Aorta (tissue), 5 donors: ENCODE measurements around the gene EXOSC7. TPM values are rescaled to one million over a fixed set of nuclear protein-coding genes. Genes with fewer than 3 reads are reported as not detected.

Experiments
- ATAC-seq: fragments of 200-7000 bp; cut with Tn5 transposase; one replicate; pipeline ENCODE4 v1.9.1; 2022; ENCODE audit warnings: moderate library complexity; ENCODE audit not compliant: low FRiP score
- DNase-seq, 2 donors: peaks; one replicate each; pipeline ENCODE4 v3.0.0-alpha.2; 2020
- H3K27ac ChIP-seq, 2 donors: one replicate each; pipeline ENCODE4 v1.5.1; 2013; ENCODE audit warnings: low read length in 2 of 2, mild to moderate bottlenecking in 2 of 2, moderate library complexity in 2 of 2, control low read depth in 1 of 2, inconsistent platforms in 1 of 2, low read depth in 1 of 2
- H3K27me3 ChIP-seq, 2 donors: one replicate each; pipeline ENCODE4 v1.6.1; 2013; ENCODE audit warnings: control low read depth in 1 of 2, low read length in 1 of 2, mild to moderate bottlenecking in 1 of 2, moderate library complexity in 1 of 2; ENCODE audit not compliant: insufficient read depth in 2 of 2, control insufficient read depth in 1 of 2
- H3K36me3 ChIP-seq, 2 donors: one replicate each; pipeline ENCODE4 v1.6.1; 2013; ENCODE audit warnings: control low read depth in 1 of 2, low read length in 1 of 2, mild to moderate bottlenecking in 1 of 2; ENCODE audit not compliant: insufficient read depth in 2 of 2, control insufficient read depth in 1 of 2
- H3K4me1 ChIP-seq, 2 donors: one replicate each; pipeline ENCODE4 v1.6.1; 2013; ENCODE audit warnings: low read length in 2 of 2, control low read depth in 1 of 2, mild to moderate bottlenecking in 1 of 2, moderate library complexity in 1 of 2; ENCODE audit not compliant: insufficient read depth in 2 of 2, control insufficient read depth in 1 of 2
- H3K4me3 ChIP-seq, 2 donors: one replicate each; pipeline ENCODE4 v1.5.1; 2013; ENCODE audit warnings: low read length in 2 of 2, control low read depth in 1 of 2, mild to moderate bottlenecking in 1 of 2
- H3K9me3 ChIP-seq: one replicate; pipeline ENCODE4 v1.6.1; 2013; ENCODE audit warnings: mild to moderate bottlenecking, low read length; ENCODE audit not compliant: control insufficient read depth
- WGBS, 2 donors: extraction: QIAGEN DNeasy Blood & Tissue Kit; methylation state at CpG; one replicate each; pipeline ENCODE4 v1.1.7; 2013; 5-methylcytosine and 5-hydroxymethylcytosine counted together
- intact Hi-C, 2 donors: fragments of 100-400 bp; cut with DNase I; formaldehyde crosslinking; loops; one replicate each; pipeline versions ENCODE4 v1.14.2 to v1.15.0; 2022
- polyA plus RNA-seq, 2 donors: library from polyadenylated mRNA; stranded (reverse); fragments of 200-250 nt; gene quantifications; one replicate each; pipeline ENCODE4 v1.2.3, GENCODE V29; 2013
- total RNA-seq, 2 donors: library from RNA; stranded (reverse); fragmentation: NEBNext Ultra II Directional; extraction: Animal tissue kit (Norgen Biotek cat#: 25700); gene quantifications; one replicate each; pipeline ENCODE4 v1.2.1, GENCODE V29; 2021
- donor health status: healthy with polysubstance abuse.
- donor health status: Bipolar disorder and iron deficiency.
- donor health status: DM: no; HTN: no; CAD: no.
- donor health status: DM: no; HTN: no; CAD: no.
- donor health status: DM: yes; HTN: yes; CAD: no.

Gene EXOSC7
- total and polyA plus RNA-seq, 4 donors, result 15.8 to 31.2 (median 29.8) TPM

DNA sequence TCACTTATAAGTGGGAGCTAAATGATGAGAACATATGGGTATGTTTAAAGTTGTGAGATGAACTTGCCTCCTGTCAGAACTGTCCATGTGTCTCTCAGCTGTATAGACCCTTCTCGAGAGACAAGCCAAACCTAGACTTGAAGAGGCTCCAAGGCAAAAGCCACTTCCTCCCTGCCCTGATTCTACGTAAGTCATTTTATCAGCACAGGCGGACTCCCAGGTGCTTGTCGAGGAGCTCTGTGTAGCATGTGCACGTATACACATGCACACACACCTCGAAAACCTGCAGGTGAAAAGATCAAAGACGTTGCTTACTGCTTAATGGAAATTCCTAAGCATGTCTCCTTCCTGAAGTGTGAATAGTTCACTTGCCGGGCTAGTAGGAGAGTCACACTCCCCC lies 44.5 kb downstream of the EXOSC7 start:
- Histone ChIP-seq H3K36me3 (no peaks in the 10 kb centered on the region), H3K27me3 (no peaks in the 10 kb centered on the region), H3K9me3 (no peaks in the 10 kb centered on the region), H3K4me3 (no peak overlapping the region), H3K27ac (no peak overlapping the region), H3K4me1 (peaks cover 2 to 3% of the 10 kb centered on the region in 2 donors)
- WGBS, 2 donors, result 84 to 91% methylated on average over 8 of the region's 8 CpGs
- ATAC-seq, result no peak
- intact Hi-C loops, result no loop called here
- DNase-seq, result no peak

DNA sequence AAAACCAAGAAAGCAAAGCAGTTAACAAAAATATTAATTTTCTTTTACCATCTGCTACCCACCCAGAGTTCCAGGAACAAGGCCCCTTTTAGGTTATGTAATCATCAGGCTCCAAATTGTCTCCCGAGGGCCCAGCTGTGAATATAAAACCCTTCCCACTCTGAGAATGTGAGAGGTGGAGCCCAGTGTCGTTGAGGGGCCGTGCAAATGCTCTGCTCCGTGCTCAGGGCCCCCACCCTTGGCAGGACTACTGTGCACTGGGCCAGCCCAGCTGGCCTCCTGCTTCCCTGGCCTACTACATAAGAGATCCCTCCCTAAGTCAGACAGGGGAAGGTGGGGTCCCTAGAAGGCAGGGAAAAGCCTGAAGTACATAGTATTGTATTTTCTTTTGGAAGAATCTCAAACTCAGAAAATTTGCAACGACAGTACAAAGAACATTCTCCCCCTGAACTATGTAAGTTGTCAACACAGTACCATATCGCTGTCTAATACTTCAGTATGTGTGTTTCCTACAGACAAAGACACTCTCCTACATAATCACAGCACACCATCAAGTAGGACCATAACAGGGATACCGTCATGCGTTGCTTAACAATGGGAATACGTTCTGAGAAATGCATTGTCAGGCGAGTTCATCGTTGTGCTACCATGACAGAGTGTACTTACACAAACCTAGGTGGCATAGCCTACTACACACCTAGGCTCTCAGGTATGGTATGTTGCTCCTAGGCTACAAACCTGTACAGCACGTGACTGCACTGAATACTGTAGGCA lies 45.7 kb downstream of the EXOSC7 start:
- intact Hi-C loops, result no loop called here
- no peaks in the 10 kb centered on the region for H3K27me3 ChIP-seq
- H3K9me3 ChIP-seq, result no peaks in the 10 kb centered on the region
- H3K27ac ChIP-seq, result no peak overlapping the region
- peak in 1 of 2 donors; percentile 64 for DNase-seq
- no peaks in the 10 kb centered on the region for H3K36me3 ChIP-seq
- ATAC-seq, result peak; percentile 77
- 52 to 69% methylated on average over 12 of the region's 12 CpGs for WGBS, 2 donors
- H3K4me1 ChIP-seq, result peaks cover 3 to 4% of the 10 kb centered on the region in 2 donors
- no peak overlapping the region for H3K4me3 ChIP-seq

DNA sequence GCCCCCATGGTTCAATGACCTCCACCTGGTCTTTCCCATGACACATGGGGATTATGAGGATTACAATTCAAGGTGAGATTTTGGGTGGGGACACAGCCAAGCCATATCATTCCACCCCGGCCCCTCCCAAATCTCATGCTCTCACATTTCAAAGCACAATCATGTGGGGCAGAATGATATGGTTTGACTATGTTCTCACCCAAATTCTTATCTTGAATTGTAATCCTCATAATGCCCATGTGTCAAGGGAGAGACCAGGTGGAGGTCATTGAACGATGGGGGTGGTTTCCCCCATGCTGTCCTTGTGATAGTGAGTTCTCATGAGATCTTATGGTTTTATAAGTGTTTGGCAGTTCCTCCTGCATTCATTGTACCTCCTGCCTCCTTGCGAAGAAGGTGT lies 47.6 kb downstream of the EXOSC7 start:
- Histone ChIP-seq H3K4me3 (no peak overlapping the region), H3K27me3 (no peaks in the 10 kb centered on the region), H3K9me3 (no peaks in the 10 kb centered on the region), H3K27ac (no peak overlapping the region), H3K4me1 (peaks cover 3 to 4% of the 10 kb centered on the region in 2 donors), H3K36me3 (no peaks in the 10 kb centered on the region)
- intact Hi-C loops, result no loop called here
- 87 to 90% methylated on average over 3 of the region's 3 CpGs for WGBS, 2 donors
- ATAC-seq (no peak), DNase-seq (no peak)

DNA sequence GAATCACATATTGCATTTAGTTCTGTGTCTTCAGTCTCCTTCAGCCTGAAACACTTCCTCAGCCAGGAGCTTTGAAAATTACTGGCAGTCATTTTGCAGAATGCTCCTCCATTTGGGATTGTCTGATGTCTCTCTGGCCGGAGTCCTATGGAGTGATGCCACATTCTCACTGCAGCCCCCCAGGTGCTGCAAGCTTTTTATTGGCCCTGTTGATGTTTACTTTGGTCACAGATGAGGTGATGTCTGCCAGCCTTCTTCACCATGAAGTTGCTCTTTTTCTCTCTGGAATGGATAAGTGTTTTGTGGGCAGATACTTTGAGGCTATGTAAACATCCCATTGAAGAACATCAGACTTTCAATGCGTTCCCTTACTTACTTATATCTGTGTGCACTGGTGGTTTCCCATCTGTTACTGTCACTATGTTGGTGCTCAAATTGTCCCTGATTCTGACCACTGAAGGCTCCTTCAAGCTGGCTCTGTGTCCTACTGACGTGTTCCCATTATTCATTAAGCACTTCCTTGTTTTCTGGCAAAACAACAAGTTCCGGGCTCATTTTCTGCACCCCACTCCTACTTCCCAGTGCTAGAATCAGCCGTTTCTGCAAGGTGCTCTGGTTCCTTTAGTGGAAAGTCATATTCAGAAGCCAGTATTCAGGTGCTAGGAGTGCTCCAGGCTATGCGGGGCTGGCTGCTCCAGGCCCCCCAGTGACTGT lies 48.7 kb downstream of the EXOSC7 start:
- Histone ChIP-seq H3K27ac (no peak overlapping the region), H3K4me3 (no peak overlapping the region), H3K9me3 (no peaks in the 10 kb centered on the region), H3K36me3 (no peaks in the 10 kb centered on the region), H3K27me3 (no peaks in the 10 kb centered on the region), H3K4me1 (peaks cover 3 to 4% of the 10 kb centered on the region in 2 donors)
- ATAC-seq (no peak), DNase-seq (no peak)
- 26 to 31% methylated on average over 6 of the region's 6 CpGs for WGBS, 2 donors
- intact Hi-C loops, result no loop called here

DNA sequence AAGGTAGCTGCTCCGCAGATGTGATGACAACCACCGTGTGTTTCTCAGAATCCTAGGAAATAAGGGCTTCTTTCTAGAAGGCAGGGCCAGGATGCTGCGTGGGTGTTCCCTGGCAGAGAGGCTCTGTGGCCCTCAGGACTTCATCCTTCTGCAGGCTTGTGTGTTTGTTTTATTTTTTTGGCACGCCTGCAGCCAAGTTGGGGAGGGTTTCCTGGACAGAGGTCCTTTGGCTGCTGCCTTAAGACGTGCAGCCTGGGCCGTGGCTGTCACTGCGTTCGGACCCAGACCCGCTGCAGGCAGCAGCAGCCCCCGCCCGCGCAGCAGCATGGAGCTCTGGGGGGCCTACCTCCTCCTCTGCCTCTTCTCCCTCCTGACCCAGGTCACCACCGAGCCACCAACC lies 50.0 kb downstream of the EXOSC7 start, which contains the start of gene CLEC3B:
TSS of gene CLEC3B (plus strand) at position 266 of the 400 bp plus-strand sequence. CDS start at position 326, 60 bp downstream.
- Histone ChIP-seq H3K27ac (peak within 1 kb of the TSS in 1 of 2 donors; percentile 0), H3K27me3 (no peaks in the 10 kb centered on the region), H3K9me3 (no peaks in the 10 kb centered on the region), H3K4me3 (no peak within 1 kb of the TSS), H3K36me3 (no peaks in the 10 kb centered on the region), H3K4me1 (peaks cover 3 to 4% of the 10 kb centered on the region in 2 donors)
- 3 to 9% methylated on average over 11 to 13 of the region's 13 CpGs for WGBS, 2 donors
- peak; percentile 82 for ATAC-seq
- intact Hi-C loops, result no loop called here
- DNase-seq, result peak; percentile 85 to 89

DNA sequence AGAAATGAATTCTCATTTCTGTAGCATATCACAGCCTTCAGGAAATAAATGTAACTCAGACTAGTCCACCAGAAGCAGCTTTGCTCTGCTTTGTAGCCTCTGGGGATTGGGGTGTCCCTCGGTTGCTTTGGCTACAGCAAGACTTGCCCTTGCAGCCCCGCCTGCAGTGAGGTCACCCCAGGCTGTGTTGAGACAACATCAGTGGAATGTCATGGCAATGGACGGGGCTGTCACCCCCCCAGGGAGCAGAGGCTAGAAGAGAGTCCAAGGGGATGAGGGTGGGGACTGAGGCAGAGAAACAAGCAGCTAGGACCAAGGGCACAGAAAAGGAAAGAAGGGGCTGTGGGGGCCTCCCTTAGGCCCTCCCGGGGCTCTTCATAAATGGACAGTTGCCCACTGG lies 50.9 kb downstream of the EXOSC7 start:
- peak; percentile 89 to 94 for DNase-seq

DNA sequence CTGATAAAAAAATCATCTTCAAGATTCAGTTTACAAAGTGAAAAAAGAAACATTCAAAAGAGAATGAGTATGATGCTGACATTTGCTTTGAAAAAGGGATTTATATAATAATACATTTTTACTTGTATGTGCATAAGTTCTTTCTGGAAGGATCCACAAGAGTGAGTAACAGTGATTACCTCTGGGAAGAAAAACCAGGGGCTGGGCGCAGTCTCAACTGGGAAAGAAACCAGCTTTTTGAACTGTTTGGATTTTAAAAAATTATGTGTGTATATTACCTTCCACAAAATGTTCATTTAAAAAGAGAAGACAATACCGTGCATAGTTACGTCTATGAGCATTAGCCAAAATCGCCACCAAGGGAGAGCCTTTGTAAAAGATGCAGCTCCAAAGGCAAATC lies 51.4 kb downstream of the EXOSC7 start:
- intact Hi-C loops, result no loop called here
- ATAC-seq, result no peak

More for the DNA sequence above, 50.9 kb downstream of the EXOSC7 start:
- Histone ChIP-seq H3K36me3 (no peaks in the 10 kb centered on the region), H3K4me3 (no peak overlapping the region), H3K9me3 (no peaks in the 10 kb centered on the region), H3K27me3 (no peaks in the 10 kb centered on the region), H3K27ac (no peak overlapping the region), H3K4me1 (peaks cover 3 to 4% of the 10 kb centered on the region in 2 donors)
- WGBS, 2 donors, result 2 to 9% methylated on average over 4 of the region's 4 CpGs
- peak; percentile 86 for ATAC-seq
- intact Hi-C loops, result no loop called here

DNA sequence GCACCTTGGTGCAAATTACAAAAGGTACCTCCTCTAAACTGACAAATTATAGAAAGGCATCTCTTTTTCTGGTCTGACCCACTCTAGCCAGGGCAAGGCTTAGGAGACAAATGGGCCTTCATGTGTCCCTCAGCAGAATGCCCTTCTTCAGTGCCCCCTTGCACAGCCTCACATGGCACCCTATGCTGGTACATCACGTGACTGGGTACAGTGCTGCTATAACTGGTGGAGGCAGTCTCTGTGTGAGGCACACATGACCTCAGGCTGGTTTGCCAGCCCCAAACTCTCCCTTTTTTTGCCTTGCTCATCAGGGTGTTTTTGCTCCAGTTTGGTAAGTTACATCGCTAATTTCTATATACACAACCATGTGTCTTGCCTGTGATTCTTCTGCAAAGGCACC lies 53.2 kb downstream of the EXOSC7 start:
- intact Hi-C loops, result no loop called here
- ATAC-seq, result no peak
- WGBS, 2 donors, result 92 to 93% methylated on average over 2 of the region's 2 CpGs
- DNase-seq, result no peak
- no peaks in the 10 kb centered on the region for H3K27me3 ChIP-seq
- no peaks in the 10 kb centered on the region for H3K36me3 ChIP-seq
- no peaks in the 10 kb centered on the region for H3K9me3 ChIP-seq
- H3K4me3 ChIP-seq, result no peak overlapping the region
- peaks cover 3 to 4% of the 10 kb centered on the region in 2 donors for H3K4me1 ChIP-seq
- no peak overlapping the region for H3K27ac ChIP-seq

More for the DNA sequence above, 51.4 kb downstream of the EXOSC7 start:
- no peaks in the 10 kb centered on the region for H3K27me3 ChIP-seq
- no peaks in the 10 kb centered on the region for H3K9me3 ChIP-seq
- H3K4me3 ChIP-seq, result no peak overlapping the region
- no peak overlapping the region for H3K27ac ChIP-seq
- no peaks in the 10 kb centered on the region for H3K36me3 ChIP-seq
- DNase-seq, result no peak
- H3K4me1 ChIP-seq, result peaks cover 3 to 4% of the 10 kb centered on the region in 2 donors
- WGBS, 2 donors, result 72 to 80% methylated on average over 4 of the region's 4 CpGs
